A673 (cell line): ENCODE data around the gene FTCD.

Experiments
- CTCF ChIP-seq: fragments of 300-800, 200-600 bp; sonication (generic); conservative IDR thresholded peaks from 2 replicates; pipeline ENCODE4 v1.5.1; 2017; ENCODE audit warnings: low read depth, mild to moderate bottlenecking, antibody characterized with exemption, low read length, moderate library complexity, mixed read lengths
- EZH2 ChIP-seq: fragments of 200-600 bp; sonication (generic); IDR thresholded peaks from 2 replicates; pipeline ENCODE4 v1.6.1; 2017; ENCODE audit warnings: borderline replicate concordance, low read depth, mild to moderate bottlenecking, mixed read lengths, antibody characterized with exemption, low read length; ENCODE audit not compliant: poor library complexity, severe bottlenecking

DNA sequence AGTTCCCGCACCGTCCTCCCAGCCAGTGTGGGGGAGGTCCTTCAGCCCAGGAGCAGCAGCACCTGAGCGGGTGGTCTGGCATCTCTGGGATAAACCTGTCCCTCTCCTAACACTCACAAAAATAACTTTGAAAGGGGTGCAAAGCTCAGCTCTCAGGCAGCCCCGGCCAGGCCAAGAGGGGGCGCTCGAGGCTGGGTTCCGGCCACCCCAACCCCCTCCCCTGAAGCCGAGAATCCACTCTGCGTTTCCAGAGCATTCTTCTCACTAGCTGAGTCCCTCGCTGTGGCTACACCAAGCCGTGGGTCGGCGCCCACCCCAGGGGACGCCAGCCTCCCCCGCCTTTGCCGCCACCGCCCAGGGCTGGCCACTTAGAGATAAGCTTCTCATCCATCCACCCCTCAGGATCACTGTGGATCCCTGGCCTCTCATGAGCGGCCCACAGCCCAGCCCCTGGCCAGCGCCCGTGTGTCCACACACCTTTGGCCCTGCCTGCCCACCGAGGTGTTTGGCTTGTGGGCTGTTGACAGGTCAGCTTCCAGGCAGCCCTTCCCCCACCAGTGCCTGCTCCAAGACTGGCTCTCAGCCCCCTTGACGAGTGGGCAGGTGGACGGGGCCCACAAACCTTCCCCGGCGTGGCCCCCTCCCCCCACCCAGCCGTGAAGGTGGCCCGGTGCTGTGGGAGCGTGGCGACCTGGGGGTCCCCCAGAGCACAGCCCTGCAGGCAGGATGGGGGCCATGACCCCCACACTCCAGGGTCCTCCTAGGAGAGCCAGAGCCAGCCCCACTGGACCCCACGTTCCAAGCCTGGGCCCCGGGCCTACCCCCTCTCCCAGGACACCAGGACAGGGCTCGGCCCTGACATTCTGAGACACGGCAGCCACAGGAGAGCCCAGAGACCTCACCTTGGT, 1.9 kb downstream of the FTCD start:
- TF ChIP-seq CTCF (peak; percentile 88), EZH2 (no peak)
